NCI-H1092 (cell line): Measurements from ENCODE around the gene NCAM2.

Experiments
- DNase-seq: peaks from one replicate; lab custom pipeline; 2025; lab: John Stamatoyannopoulos, UW

Gene NCAM2

GRCh38 chr21:21175798-21176334 is 177.7 kb downstream of the NCAM2 start:
- no peak for DNase-seq

- no peak for DNase-seq
These were observed 179.3 kb downstream of the NCAM2 start for GRCh38 chr21:21177353-21177986.

GRCh38 chr21:21179619-21180298 is 181.6 kb downstream of the NCAM2 start:
- no peak for DNase-seq

GRCh38 chr21:21182401-21183010 is 184.3 kb downstream of the NCAM2 start:
- DNase-seq = no peak

GRCh38 chr21:21183092-21183491 is 184.9 kb downstream of the NCAM2 start:
- DNase-seq = no peak

- no peak for DNase-seq
These were observed 186.7 kb downstream of the NCAM2 start for GRCh38 chr21:21184771-21185528.

GRCh38 chr21:21187579-21187978 is 189.4 kb downstream of the NCAM2 start:
- no peak for DNase-seq

GRCh38 chr21:21188513-21189195 is 190.4 kb downstream of the NCAM2 start:
- DNase-seq = no peak

- no peak for DNase-seq
These were observed 197.3 kb downstream of the NCAM2 start for GRCh38 chr21:21195417-21195943.

- no peak for DNase-seq
These were observed 197.9 kb downstream of the NCAM2 start for GRCh38 chr21:21196087-21196486.

- no peak for DNase-seq
These were observed 198.6 kb downstream of the NCAM2 start for GRCh38 chr21:21196848-21197247.

- DNase-seq = no peak
These were observed 201.3 kb downstream of the NCAM2 start for GRCh38 chr21:21199342-21200102.

GRCh38 chr21:21200103-21200938 is 202.1 kb downstream of the NCAM2 start:
- DNase-seq = no peak

GRCh38 chr21:21200939-21201615 is 202.9 kb downstream of the NCAM2 start:
- no peak for DNase-seq

GRCh38 chr21:21203822-21204339 is 205.7 kb downstream of the NCAM2 start:
- DNase-seq = no peak

- no peak for DNase-seq
These were observed 206.3 kb downstream of the NCAM2 start for GRCh38 chr21:21204366-21204996.

- no peak for DNase-seq
These were observed 207.4 kb downstream of the NCAM2 start for GRCh38 chr21:21205604-21206003.

GRCh38 chr21:21210552-21210951 is 212.3 kb downstream of the NCAM2 start:
- no peak for DNase-seq

- DNase-seq = no peak
These were observed 215.1 kb downstream of the NCAM2 start for GRCh38 chr21:21213297-21213696.
